Naive thymus-derived CD4-positive, alpha-beta T cell (primary cell): Measurements from ENCODE around the gene DIDO1. TPM values are rescaled to one million over a fixed set of nuclear protein-coding genes. Genes with fewer than 3 reads are reported as not detected.
"Not testable (repeated sequence)": the region's sequence is repeated elsewhere in the genome, so short reads cannot be mapped to it uniquely, and the experiment has no call there.

ENCODE experiments used
- ATAC-seq: fragments of 150-1000 bp; cut with Tn5 transposase; 2 replicates; pipeline ENCODE4 v1.10.0; 2021; ENCODE audit warnings: mild to moderate bottlenecking, moderate library complexity
- CTCF ChIA-PET: fragments of 350-600 bp; sonication (Branson Sonifier 250); formaldehyde crosslinking; loops from one replicate; lab custom pipeline; 2021; ENCODE audit warnings: antibody characterized with exemption; lab: Charles Lee
- POLR2A ChIA-PET: fragments of 350-600 bp; sonication (Branson Sonifier 250); formaldehyde crosslinking; loops from one replicate; lab custom pipeline; 2021; ENCODE audit warnings: antibody characterized with exemption, inconsistent platforms; lab: Charles Lee
- DNase-seq, 9 donors: peaks; one replicate each; pipeline versions ENCODE4 v3.0.0 to v3.0.0-alpha.2; 2020 to 2022; ENCODE audit warnings: mixed read lengths in 1 of 9
- H3K27ac ChIP-seq: one replicate; pipeline ENCODE4 v1.7.0; 2013; ENCODE audit warnings: mild to moderate bottlenecking, low read depth, low read length, moderate library complexity
- H3K27me3 ChIP-seq, 2 donors: one replicate each; pipeline ENCODE4 v1.7.0; 2013; ENCODE audit warnings: low read length in 2 of 2, mild to moderate bottlenecking in 2 of 2, moderate library complexity in 2 of 2; ENCODE audit not compliant: control insufficient read depth in 2 of 2, insufficient read depth in 2 of 2
- H3K36me3 ChIP-seq, 3 experiments: 1 replicate in 2 of 3; 2 replicates in 1 of 3; pipeline ENCODE4 v1.7.0; 2013; ENCODE audit warnings: low read length in 3 of 3, mild to moderate bottlenecking in 3 of 3, moderate library complexity in 1 of 3; ENCODE audit not compliant: insufficient read depth in 3 of 3, control insufficient read depth in 2 of 3
- H3K4me1 ChIP-seq, 2 donors: one replicate each; pipeline ENCODE4 v1.7.0; 2013; ENCODE audit warnings: low read length in 2 of 2, mild to moderate bottlenecking in 2 of 2, moderate library complexity in 1 of 2; ENCODE audit not compliant: control insufficient read depth in 2 of 2, insufficient read depth in 2 of 2
- H3K4me3 ChIP-seq: 2 replicates; pipeline ENCODE4 v1.7.0; 2013; ENCODE audit warnings: mild to moderate bottlenecking, low read length
- H3K9me3 ChIP-seq, 3 experiments: 1 replicate in 2 of 3; 2 replicates in 1 of 3; pipeline ENCODE4 v1.7.0; 2013; ENCODE audit warnings: low read length in 3 of 3; ENCODE audit not compliant: control insufficient read depth in 2 of 3
- H3K27ac Mint-ChIP-seq, 9 donors: one replicate each; pipeline ENCODE4 v1.8.0; 2020 to 2022; ENCODE audit warnings: mixed read lengths in 9 of 9, mild to moderate bottlenecking in 8 of 9, moderate library complexity in 5 of 9, inconsistent platforms in 2 of 9
- H3K27me3 Mint-ChIP-seq, 5 donors: one replicate each; pipeline ENCODE4 v1.8.0; 2021 to 2022; ENCODE audit warnings: mixed read lengths in 5 of 5, mild to moderate bottlenecking in 1 of 5
- H3K36me3 Mint-ChIP-seq, 5 donors: one replicate each; pipeline ENCODE4 v1.8.0; 2020 to 2022; ENCODE audit warnings: mixed read lengths in 5 of 5, mild to moderate bottlenecking in 3 of 5, inconsistent platforms in 1 of 5
- H3K4me1 Mint-ChIP-seq, 7 donors: one replicate each; pipeline ENCODE4 v1.8.0; 2020 to 2022; ENCODE audit warnings: mixed read lengths in 7 of 7, mild to moderate bottlenecking in 3 of 7, inconsistent platforms in 1 of 7
- H3K4me3 Mint-ChIP-seq, 10 donors: one replicate each; pipeline ENCODE4 v1.8.0; 2020 to 2022; ENCODE audit warnings: mild to moderate bottlenecking in 10 of 10, mixed read lengths in 10 of 10, moderate library complexity in 6 of 10, inconsistent platforms in 2 of 10
- H3K9me3 Mint-ChIP-seq, 11 donors: one replicate each; pipeline ENCODE4 v1.8.0; 2020 to 2022; ENCODE audit warnings: mixed read lengths in 11 of 11, mild to moderate bottlenecking in 4 of 11, inconsistent platforms in 1 of 11, moderate library complexity in 1 of 11
- intact Hi-C, 2 donors: fragments of 100-400 bp; cut with micrococcal nuclease; formaldehyde crosslinking; loops; one replicate each; pipeline ENCODE4 v1.15.1; 2023
- polyA plus RNA-seq, 2 donors: library from polyadenylated mRNA; unstranded; fragments of 300-500 nt; fragmentation: Illumina TruSeq; gene quantifications; one replicate each; pipeline ENCODE4 v1.2.3, GENCODE V29; 2021
- total RNA-seq, 6 experiments: library from RNA in 5 of 6; stranded (reverse) in 5 of 6; gene quantifications; 1 replicate in 5 of 6; 2 replicates in 1 of 6; pipeline ENCODE4 v1.2.3 and lab custom pipeline; 2021 to 2026

DIDO1 gene
- total and polyA plus RNA-seq, 7 experiments from 2014 or later, result 36.6 to 139 (median 69.2) TPM

DNA sequence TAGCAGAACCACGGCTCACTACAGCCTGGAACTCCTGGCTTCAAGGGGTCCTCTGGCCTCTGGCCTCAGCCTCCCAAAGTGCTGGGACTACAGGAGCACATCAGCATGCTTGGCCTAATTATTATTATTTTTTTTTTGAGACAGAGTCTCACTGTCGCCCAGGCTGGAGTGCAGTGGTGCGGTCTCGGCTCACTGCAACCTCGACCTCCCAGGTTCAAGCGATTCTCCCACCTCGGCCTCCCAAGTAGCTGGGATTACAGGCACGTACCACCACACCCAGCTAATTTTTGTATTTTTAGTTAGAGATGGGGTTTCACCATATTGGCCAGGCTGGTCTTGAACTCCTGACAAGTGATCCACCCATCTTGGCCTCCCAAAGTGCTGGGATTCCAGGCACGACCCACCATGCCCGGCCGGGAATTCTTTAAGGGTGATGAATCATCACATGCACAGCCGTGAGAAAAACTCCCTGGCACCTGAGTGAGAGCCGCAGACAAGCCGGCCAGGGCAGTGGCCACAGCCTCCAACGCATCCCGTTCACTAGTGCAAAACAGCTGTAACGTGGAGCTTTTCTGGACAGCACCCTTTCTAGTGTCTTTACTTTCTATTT, 3.1 kb downstream of the DIDO1 start:
- H3K27me3 Mint-ChIP-seq, H3K36me3 Mint-ChIP-seq, ATAC-seq, H3K36me3 ChIP-seq, H3K9me3 Mint-ChIP-seq, H3K9me3 ChIP-seq, H3K27me3 ChIP-seq, DNase-seq: not testable (repeated sequence)
- POLR2A ChIA-PET, result interaction anchor here (3.0 to 6.4 kb wide), 3 partner anchors 10 to 31 kb away, joined by 19 to 84 read pairs (median 25); partner anchors contain the start of gene GID8
- Mint-ChIP-seq H3K27ac (peak overlapping the region; percentile 77 to 96 (median 93)), H3K4me3 (peak overlapping the region; percentile 78 to 99 (median 95)), H3K4me1 (peaks cover 60 to 85% (median 77%) of the 10 kb centered on the region in 7 donors)
- intact Hi-C loops, result loop anchor here in 1 of 2 donors (10.0 kb wide), 2 partner anchors 182 to 268 kb away; no protein-coding TSS in a partner anchor
- CTCF ChIA-PET, result interaction anchor here (0.7 to 1.3 kb wide), 2 partner anchors 15 to 23 kb away, joined by 4 to 5 read pairs; no protein-coding TSS in a partner anchor
- Histone ChIP-seq H3K27ac (peak overlapping the region; percentile 95), H3K4me1 (peaks cover 73 to 80% of the 10 kb centered on the region in 2 donors), H3K4me3 (peak overlapping the region; percentile 43)

DNA sequence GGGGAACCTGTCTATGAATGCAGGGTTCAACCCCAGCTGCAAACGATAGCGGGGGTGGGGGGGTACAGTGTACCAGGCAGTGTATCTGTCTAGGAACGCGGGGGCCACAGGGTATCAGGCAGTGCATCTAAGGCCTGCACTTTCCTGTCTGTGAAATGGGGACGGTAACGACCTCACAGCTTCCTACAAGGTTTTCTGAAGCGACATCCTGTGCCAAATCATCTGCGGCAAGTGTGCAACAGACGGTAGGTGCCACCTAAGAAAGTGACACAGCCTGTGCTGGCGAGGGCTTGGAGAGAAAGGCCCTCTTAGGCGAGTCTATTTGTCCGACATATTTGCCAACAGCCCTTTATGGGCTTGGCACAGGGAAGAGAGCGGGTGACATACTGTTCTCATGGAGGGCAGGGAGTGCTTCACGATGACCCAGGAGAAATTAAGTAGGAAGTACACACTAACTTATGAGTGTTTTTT, 3.8 kb downstream of the DIDO1 start:
- DNase-seq (peak in 1 of 9 donors; percentile 21), ATAC-seq (no peak)
- H3K4me1 ChIP-seq, result peaks cover 72 to 80% of the 10 kb centered on the region in 2 donors
- intact Hi-C loops, result loop anchor here in 1 of 2 donors (10.0 kb wide), 2 partner anchors 182 to 268 kb away; no protein-coding TSS in a partner anchor
- H3K4me3 ChIP-seq, result peak overlapping the region; percentile 43
- no peaks in the 10 kb centered on the region for H3K9me3 ChIP-seq
- peaks cover 0 to 5% (median 0%) of the 10 kb centered on the region in 3 experiments for H3K36me3 ChIP-seq
- H3K4me3 Mint-ChIP-seq, result peak overlapping the region; percentile 77 to 99 (median 86)
- peaks cover 60 to 85% (median 77%) of the 10 kb centered on the region in 7 donors for H3K4me1 Mint-ChIP-seq
- H3K27me3 ChIP-seq, result no peaks in the 10 kb centered on the region
- peak overlapping the region; percentile 95 for H3K27ac ChIP-seq
- ChIA-PET CTCF (no interaction called here), POLR2A (interaction anchor here (1.0 to 7.2 kb wide), 3 partner anchors 14 to 32 kb away, joined by 3 to 84 read pairs (median 57); partner anchors contain the start of gene GID8)
- peaks cover 0 to 2% (median 0%) of the 10 kb centered on the region in 11 donors for H3K9me3 Mint-ChIP-seq
- peaks cover 0 to 6% (median 0%) of the 10 kb centered on the region in 5 donors for H3K36me3 Mint-ChIP-seq
- H3K27ac Mint-ChIP-seq, result peak overlapping the region; percentile 77 to 96 (median 87)
- H3K27me3 Mint-ChIP-seq, result no peaks in the 10 kb centered on the region

DNA sequence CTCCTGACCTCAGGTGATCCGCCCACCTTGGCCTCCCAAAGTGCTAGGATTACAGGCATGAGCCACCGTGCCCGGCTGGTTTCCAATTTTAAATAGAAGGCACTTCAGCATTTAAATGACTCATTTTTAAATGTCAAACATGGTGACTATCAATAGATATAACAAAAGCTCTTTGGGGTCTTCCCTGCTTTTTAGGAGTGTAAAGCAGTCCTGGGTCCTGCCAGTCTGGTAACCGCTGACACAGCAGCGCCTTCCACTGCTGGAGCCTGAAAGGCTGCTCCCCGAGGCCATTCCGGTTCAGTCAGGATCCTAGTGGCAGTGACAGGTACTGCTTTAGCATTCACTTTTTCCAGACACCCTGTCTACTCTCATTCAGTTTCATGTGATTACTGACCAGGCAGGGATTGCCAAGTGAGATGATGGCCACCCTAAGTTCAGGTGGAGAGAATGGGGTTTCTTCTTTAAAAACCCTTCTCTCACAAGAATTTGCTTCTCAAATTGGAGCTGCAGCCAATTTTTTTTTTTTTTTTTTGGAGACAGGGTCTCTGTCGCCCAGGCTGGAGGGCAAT, 5.1 kb downstream of the DIDO1 start:
- Mint-ChIP-seq H3K27me3 (no peaks in the 10 kb centered on the region), H3K36me3 (peaks cover 0 to 6% (median 0%) of the 10 kb centered on the region in 5 donors)
- H3K27ac ChIP-seq, result peak overlapping the region; percentile 63

DNA sequence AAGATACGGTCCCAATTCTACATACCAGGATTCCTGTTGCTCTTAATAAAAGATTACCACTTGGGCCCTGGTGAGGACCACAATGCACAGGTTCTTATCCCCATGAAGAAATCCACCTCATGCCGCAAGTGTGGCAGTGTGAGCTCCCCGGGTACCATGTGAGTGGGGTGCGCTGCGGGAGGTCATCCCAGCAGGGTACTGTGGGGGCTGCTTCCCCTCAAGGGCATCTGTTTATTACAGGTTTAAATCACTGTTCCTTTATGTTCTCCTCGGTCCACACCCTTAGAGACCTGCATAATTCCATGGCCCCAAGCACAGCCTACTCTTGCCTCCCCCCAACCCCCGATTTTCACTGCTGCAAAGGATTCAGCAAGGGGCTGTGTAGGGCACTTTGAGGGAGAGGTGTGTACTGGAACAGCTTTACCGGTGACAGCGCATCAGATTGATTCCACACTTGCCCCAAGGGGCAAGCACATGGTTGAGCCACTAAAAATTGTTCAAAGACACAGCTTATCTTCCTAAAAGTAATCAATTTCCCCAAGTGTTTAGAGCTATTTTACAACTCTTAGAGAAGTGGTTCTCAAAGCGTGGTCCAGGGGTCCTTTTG, 6.2 kb downstream of the DIDO1 start:
- DNase-seq (no peak), ATAC-seq (no peak)
- no peaks in the 10 kb centered on the region for H3K27me3 ChIP-seq
- peaks cover 0 to 2% (median 0%) of the 10 kb centered on the region in 11 donors for H3K9me3 Mint-ChIP-seq
- ChIA-PET CTCF (interaction anchor here (0.7 to 13.0 kb wide), 4 partner anchors 12 to 85 kb away, joined by 6 to 102 read pairs (median 20); no protein-coding TSS in a partner anchor), POLR2A (interaction anchor here (0.7 to 7.2 kb wide), 8 partner anchors 17 to 147 kb away, joined by 3 to 57 read pairs (median 4); partner anchors contain the start of gene GID8)
- H3K4me1 ChIP-seq, result peaks cover 83 to 93% of the 10 kb centered on the region in 2 donors
- no peaks in the 10 kb centered on the region for H3K9me3 ChIP-seq
- peaks cover 76 to 93% (median 90%) of the 10 kb centered on the region in 7 donors for H3K4me1 Mint-ChIP-seq
- peaks cover 0 to 4% (median 0%) of the 10 kb centered on the region in 5 donors for H3K36me3 Mint-ChIP-seq
- intact Hi-C loops, result loop anchor here in 1 of 2 donors (10.0 kb wide), 2 partner anchors 185 to 265 kb away; no protein-coding TSS in a partner anchor
- H3K27ac ChIP-seq, result peak overlapping the region; percentile 63
- H3K36me3 ChIP-seq, result no peaks in the 10 kb centered on the region
- H3K4me3 ChIP-seq, result peak overlapping the region; percentile 39
- H3K27me3 Mint-ChIP-seq, result no peaks in the 10 kb centered on the region
- peak overlapping the region; percentile 25 to 92 (median 86) for H3K4me3 Mint-ChIP-seq
- H3K27ac Mint-ChIP-seq, result peak overlapping the region; percentile 74 to 94 (median 90)

More for the DNA sequence above, 5.1 kb downstream of the DIDO1 start:
- no peaks in the 10 kb centered on the region for H3K9me3 ChIP-seq
- H3K4me1 ChIP-seq, result peaks cover 74 to 84% of the 10 kb centered on the region in 2 donors
- Mint-ChIP-seq H3K9me3 (peaks cover 0 to 2% (median 0%) of the 10 kb centered on the region in 11 donors), H3K4me1 (peaks cover 69 to 87% (median 82%) of the 10 kb centered on the region in 7 donors), H3K4me3 (peak overlapping the region; percentile 76 to 89 (median 84)), H3K27ac (peak overlapping the region; percentile 67 to 94 (median 91))
- H3K27me3 ChIP-seq, result no peaks in the 10 kb centered on the region
- peak overlapping the region; percentile 26 for H3K4me3 ChIP-seq
- DNase-seq, result peak in 8 of 9 donors; percentile 51 to 78 (median 61)
- ChIA-PET POLR2A (interaction anchor here (0.6 to 7.2 kb wide), 6 partner anchors 9 to 123 kb away, joined by 3 to 57 read pairs (median 4); partner anchors contain the start of gene GID8), CTCF (interaction anchor here (0.7 to 13.0 kb wide), 4 partner anchors 13 to 32 kb away, joined by 5 to 102 read pairs (median 20); no protein-coding TSS in a partner anchor)
- H3K36me3 ChIP-seq, result peaks cover 0 to 5% (median 0%) of the 10 kb centered on the region in 3 experiments
- intact Hi-C loops, result loop anchor here (1.0 to 10.0 kb wide), 4 partner anchors 14 to 266 kb away; no protein-coding TSS in a partner anchor
- ATAC-seq, result peak; percentile 69

DNA sequence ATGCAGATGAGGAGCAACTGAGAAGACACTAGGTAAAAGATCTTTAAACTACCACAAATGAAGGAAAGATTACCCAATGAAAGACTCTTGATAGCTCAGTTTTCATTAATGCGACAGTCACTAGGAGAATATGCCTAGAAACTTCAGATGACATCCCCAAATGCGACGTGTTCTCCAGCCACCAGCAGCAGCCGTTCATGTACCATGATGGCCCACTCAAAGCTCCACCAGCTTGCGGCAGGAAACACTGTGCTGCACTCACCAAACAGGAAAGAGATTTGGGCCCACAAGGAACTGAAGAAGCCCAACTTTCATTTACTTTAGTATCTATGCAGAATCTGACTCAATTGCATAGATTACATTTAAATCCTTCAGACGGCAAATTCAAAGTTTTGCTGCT, 7.5 kb downstream of the DIDO1 start:
- ChIA-PET CTCF (interaction anchor here (0.6 to 13.0 kb wide), 9 partner anchors 11 to 90 kb away, joined by 3 to 102 read pairs (median 4); no protein-coding TSS in a partner anchor), POLR2A (interaction anchor here (0.9 to 7.2 kb wide), 11 partner anchors 9 to 35 kb away, joined by 3 to 57 read pairs (median 7); partner anchors contain the start of gene GID8)
- intact Hi-C loops, result loop anchor here in 1 of 2 donors (1.0 to 5.0 kb wide), 3 partner anchors 19 to 88 kb away; partner anchors contain the start of genes BHLHE23 and SLC17A9
- DNase-seq (peak in 6 of 9 donors; percentile 51 to 60 (median 54)), ATAC-seq (peak; percentile 66)
- Mint-ChIP-seq H3K4me3 (peak overlapping the region; percentile 82 to 92 (median 86)), H3K27me3 (no peaks in the 10 kb centered on the region), H3K4me1 (peaks cover 71 to 95% (median 90%) of the 10 kb centered on the region in 7 donors), H3K27ac (peak overlapping the region; percentile 74 to 94 (median 90)), H3K36me3 (peaks cover 0 to 7% (median 2%) of the 10 kb centered on the region in 5 donors), H3K9me3 (peaks cover 0 to 2% (median 0%) of the 10 kb centered on the region in 11 donors)
- Histone ChIP-seq H3K27me3 (no peaks in the 10 kb centered on the region), H3K4me3 (peak overlapping the region; percentile 39), H3K4me1 (peaks cover 81 to 88% of the 10 kb centered on the region in 2 donors), H3K27ac (peak overlapping the region; percentile 63), H3K36me3 (no peaks in the 10 kb centered on the region), H3K9me3 (no peaks in the 10 kb centered on the region)
